ENCODE results near the gene STAT3. TPM values are rescaled to one million over a fixed set of nuclear protein-coding genes. Genes with fewer than 3 reads are reported as not detected.

The STAT3 gene
- polyA plus RNA-seq, 1 of the 3 experiments (the other 2 are of a cell fraction) = 35.7 TPM

GRCh38 chr17:42282478-42283080 lies 105.7 kb downstream of the STAT3 start:
- H3K9ac ChIP-seq = no peak overlapping the region
- POLR2A ChIA-PET = no interaction called here

More at GRCh38 chr17:42282478-42283080, 105.7 kb downstream of the STAT3 start:
- peak; percentile 11 for DNase-seq
- no peaks in the 10 kb centered on the region for H3F3A ChIP-seq (replicated peaks; ENCODE audit: insufficient read depth)
- H3K4me2 ChIP-seq = no peak overlapping the region
- H3K27me3 ChIP-seq (ENCODE audit: insufficient read depth) = no peaks in the 10 kb centered on the region
- H4K20me1 ChIP-seq (ENCODE audit: insufficient read depth) = no peaks in the 10 kb centered on the region
- no peaks in the 10 kb centered on the region for H3K9me3 ChIP-seq
- no peak overlapping the region for H3K27ac ChIP-seq (ENCODE audit: low read depth in 2 of 2, low read length in 1 of 2)
- no peak overlapping the region for H2AFZ ChIP-seq (ENCODE audit: low read depth)
- H3K36me3 ChIP-seq (replicated peaks in 1 of 2; ENCODE audit: control insufficient read depth in 1 of 2, insufficient read depth in 2 of 2, low read length in 1 of 2) = no peaks in the 10 kb centered on the region
- H3K4me3 ChIP-seq (ENCODE audit: low read depth in 2 of 2, low read length in 1 of 2) = no peak overlapping the region
- TF ChIP-seq REST (IDR thresholded peaks at IDR 0.05; ENCODE audit: low read depth, low read length) (no peak), USF1 (IDR thresholded peaks at IDR 0.05; ENCODE audit: borderline replicate concordance, low read depth) (no peak), EZH2phosphoT487 (IDR thresholded peaks at IDR 0.05; ENCODE audit: borderline replicate concordance, low read depth) (no peak), ZBTB33 (IDR thresholded peaks at IDR 0.05; ENCODE audit: borderline replicate concordance, low read depth) (no peak), MXI1 (IDR thresholded peaks at IDR 0.05; ENCODE audit: low read depth, low read length) (no peak), JUND (IDR thresholded peaks at IDR 0.05) (no peak), MAX (IDR thresholded peaks at IDR 0.05; ENCODE audit: low read depth) (no peak), FOXJ3 (CRISPR knock-in tag; IDR thresholded peaks at IDR 0.05) (no peak), GABPA (IDR thresholded peaks at IDR 0.05; ENCODE audit: low read depth) (no peak), MEF2A (IDR thresholded peaks at IDR 0.05; ENCODE audit: borderline replicate concordance, low read depth) (no peak), FOXM1 (IDR thresholded peaks at IDR 0.05; ENCODE audit: low read depth) (no peak), ELF1 (IDR thresholded peaks at IDR 0.05) (no peak), POLR2AphosphoS5 (IDR thresholded peaks at IDR 0.05; ENCODE audit: low read depth, low read length) (no peak), TEAD4 (IDR thresholded peaks at IDR 0.05; ENCODE audit: borderline replicate concordance, insufficient read depth) (no peak), RFX5 (IDR thresholded peaks at IDR 0.05; ENCODE audit: low read length) (no peak), SMC3 (IDR thresholded peaks at IDR 0.05; ENCODE audit: low read depth, low read length) (no peak), EP300 (IDR thresholded peaks at IDR 0.05; ENCODE audit: borderline replicate concordance in 1 of 2, low read depth in 1 of 2, low read length in 1 of 2) (no peak), IRF3 (IDR thresholded peaks at IDR 0.05; ENCODE audit: low read depth, low read length) (no peak)
- H3K9me2 ChIP-seq = no peaks in the 10 kb centered on the region
- no peaks in the 10 kb centered on the region for H3K79me2 ChIP-seq (ENCODE audit: insufficient read depth)
- H3K4me1 ChIP-seq (ENCODE audit: control insufficient read depth in 1 of 2, insufficient read depth in 2 of 2, low read depth in 1 of 2, low read length in 1 of 2) = peaks cover 0 to 15% of the 10 kb centered on the region in 2 experiments; a peak in 1 of 4 replicates
- WGBS (ENCODE audit: low lambda C conversion rate) = 90% methylated on average over 6 of the region's 6 CpGs
- CTCF ChIA-PET = interaction anchor here (0.7 to 1.8 kb wide), 4 partner anchors 27 to 60 kb away, joined by 3 to 6 read pairs (median 4); no protein-coding TSS in a partner anchor
